Prostate gland (tissue), 2 donors: ENCODE measurements around the gene KNL1.

ENCODE experiments used
- POLR2A ChIP-seq: fragments of 450-650 bp; IDR thresholded peaks from one replicate; pipeline ENCODE4 v1.6.1; 2016; ENCODE audit warnings: antibody characterized with exemption, mild to moderate bottlenecking
- POLR2AphosphoS5 ChIP-seq: sonication (generic); formaldehyde crosslinking; IDR thresholded peaks from one replicate; pipeline ENCODE4 v1.6.1; 2017; ENCODE audit warnings: antibody characterized with exemption
- TF ChIP-seq, protein P1 (sequence below), 4 experiments: fragments of 200-600 bp in 2 of 4; fragments of 450-650 bp in 2 of 4; sonication (generic) in 2 of 4; IDR thresholded peaks; 1 replicate in 3 of 4; 2 replicates in 1 of 4; pipeline ENCODE4 v1.5.1; 2016 to 2019; ENCODE audit warnings: antibody characterized with exemption in 4 of 4, mild to moderate bottlenecking in 2 of 4, moderate library complexity in 2 of 4

DNA sequence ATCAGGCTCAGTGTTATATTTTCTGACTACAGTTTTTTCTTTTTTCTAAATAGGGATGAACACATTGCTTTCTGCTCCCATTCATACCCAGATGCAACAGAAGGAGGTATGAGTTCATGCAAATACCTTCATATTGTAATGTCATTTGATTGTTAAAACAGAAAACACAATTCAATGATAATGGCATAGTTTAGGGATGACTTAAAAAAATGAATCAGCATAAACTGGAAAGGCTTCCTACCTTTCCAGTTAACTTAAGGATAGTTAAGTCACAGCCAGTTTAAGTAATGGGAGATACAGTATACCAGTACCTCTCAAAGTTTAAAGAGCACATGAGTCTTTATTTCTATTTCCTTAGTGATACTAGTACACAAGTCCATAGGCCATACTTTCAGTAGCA lies 24.9 kb downstream of the KNL1 start:
- TF ChIP-seq, protein P1, sequence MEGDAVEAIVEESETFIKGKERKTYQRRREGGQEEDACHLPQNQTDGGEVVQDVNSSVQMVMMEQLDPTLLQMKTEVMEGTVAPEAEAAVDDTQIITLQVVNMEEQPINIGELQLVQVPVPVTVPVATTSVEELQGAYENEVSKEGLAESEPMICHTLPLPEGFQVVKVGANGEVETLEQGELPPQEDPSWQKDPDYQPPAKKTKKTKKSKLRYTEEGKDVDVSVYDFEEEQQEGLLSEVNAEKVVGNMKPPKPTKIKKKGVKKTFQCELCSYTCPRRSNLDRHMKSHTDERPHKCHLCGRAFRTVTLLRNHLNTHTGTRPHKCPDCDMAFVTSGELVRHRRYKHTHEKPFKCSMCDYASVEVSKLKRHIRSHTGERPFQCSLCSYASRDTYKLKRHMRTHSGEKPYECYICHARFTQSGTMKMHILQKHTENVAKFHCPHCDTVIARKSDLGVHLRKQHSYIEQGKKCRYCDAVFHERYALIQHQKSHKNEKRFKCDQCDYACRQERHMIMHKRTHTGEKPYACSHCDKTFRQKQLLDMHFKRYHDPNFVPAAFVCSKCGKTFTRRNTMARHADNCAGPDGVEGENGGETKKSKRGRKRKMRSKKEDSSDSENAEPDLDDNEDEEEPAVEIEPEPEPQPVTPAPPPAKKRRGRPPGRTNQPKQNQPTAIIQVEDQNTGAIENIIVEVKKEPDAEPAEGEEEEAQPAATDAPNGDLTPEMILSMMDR (IDR thresholded peaks at IDR 0.05), result no peak
- no peak for TF ChIP-seq POLR2A
- TF ChIP-seq POLR2AphosphoS5, result no peak
